Measurements from ENCODE around the gene MILR1.

DNA sequence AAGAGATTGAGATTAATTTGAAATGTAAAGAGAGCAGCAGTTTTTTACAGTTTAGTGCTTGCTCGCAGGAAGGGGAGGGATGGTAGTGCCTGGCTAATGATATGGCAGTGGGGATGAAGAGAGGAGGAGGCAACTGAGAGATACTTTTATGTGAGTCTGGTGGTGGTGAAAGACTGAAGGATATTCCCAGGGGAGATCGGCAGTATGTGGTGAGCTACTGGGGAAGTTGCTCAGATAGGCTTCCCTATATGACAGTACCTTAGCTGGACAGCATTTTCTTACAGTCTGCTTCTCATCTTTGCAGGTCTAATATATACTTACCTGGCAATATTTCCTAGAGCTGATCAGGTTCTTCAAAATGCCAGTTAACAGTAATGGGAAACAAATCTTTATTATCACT is 66.5 kb downstream of the MILR1 start:
- TF ChIP-seq, protein P1, sequence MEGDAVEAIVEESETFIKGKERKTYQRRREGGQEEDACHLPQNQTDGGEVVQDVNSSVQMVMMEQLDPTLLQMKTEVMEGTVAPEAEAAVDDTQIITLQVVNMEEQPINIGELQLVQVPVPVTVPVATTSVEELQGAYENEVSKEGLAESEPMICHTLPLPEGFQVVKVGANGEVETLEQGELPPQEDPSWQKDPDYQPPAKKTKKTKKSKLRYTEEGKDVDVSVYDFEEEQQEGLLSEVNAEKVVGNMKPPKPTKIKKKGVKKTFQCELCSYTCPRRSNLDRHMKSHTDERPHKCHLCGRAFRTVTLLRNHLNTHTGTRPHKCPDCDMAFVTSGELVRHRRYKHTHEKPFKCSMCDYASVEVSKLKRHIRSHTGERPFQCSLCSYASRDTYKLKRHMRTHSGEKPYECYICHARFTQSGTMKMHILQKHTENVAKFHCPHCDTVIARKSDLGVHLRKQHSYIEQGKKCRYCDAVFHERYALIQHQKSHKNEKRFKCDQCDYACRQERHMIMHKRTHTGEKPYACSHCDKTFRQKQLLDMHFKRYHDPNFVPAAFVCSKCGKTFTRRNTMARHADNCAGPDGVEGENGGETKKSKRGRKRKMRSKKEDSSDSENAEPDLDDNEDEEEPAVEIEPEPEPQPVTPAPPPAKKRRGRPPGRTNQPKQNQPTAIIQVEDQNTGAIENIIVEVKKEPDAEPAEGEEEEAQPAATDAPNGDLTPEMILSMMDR (IDR thresholded peaks at IDR 0.05): no peak
- TF ChIP-seq POLR2A (IDR thresholded peaks at IDR 0.05): no peak
